ENCODE data around the gene GAREM1. TPM values are rescaled to one million over a fixed set of nuclear protein-coding genes. Genes with fewer than 3 reads are reported as not detected.
A peak's percentile ranks its signal among the peaks of the same experiment; 100 is the strongest.

The GAREM1 gene
- polyA plus RNA-seq, 1 of the 3 experiments (the other 2 are of a cell fraction) = 2.8 TPM

DNA sequence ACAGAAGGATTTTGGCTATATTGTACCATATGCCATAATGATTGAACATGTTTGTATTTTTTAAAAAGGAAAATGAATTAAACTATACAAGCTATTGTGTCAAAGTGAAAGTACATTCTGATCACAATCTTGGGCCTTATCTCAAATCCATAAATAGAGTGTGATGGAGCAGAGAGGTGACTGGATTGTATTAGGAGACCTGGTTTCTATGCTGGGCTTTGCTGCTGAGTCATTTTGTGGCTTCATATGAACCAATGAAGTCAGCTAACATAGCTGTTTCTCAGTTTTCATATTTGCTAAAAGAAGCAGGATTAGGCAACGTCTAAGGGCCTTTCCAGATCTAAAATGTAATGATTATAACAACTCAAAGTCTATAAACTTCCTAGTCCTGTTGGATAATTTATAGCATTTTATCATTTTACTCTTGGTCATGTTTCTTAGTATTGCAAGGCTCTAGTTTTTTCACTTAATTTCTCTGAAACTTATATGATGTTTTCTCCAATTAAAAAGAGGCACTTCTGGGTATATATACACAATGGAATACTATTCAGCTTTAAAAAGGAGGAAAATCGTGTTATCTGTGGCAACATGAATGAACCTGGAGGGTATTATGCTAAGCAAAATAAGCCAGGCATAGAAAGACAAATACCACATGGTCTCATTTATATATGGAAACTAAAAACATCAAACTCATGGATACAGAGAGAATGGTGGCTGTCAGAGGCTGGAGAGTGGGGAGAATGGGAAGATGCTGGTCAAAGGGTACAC lies 168.5 kb downstream of the GAREM1 start:
- Histone ChIP-seq H3K79me2 (ENCODE audit: insufficient read depth) (no peaks in the 10 kb centered on the region), H3K4me3 (ENCODE audit: low read depth in 2 of 2, low read length in 1 of 2) (no peak overlapping the region), H4K20me1 (ENCODE audit: insufficient read depth) (no peaks in the 10 kb centered on the region), H2AFZ (ENCODE audit: low read depth) (no peak overlapping the region), H3K4me2 (peak overlapping the region; percentile 8; the same call in 1 of the 2 replicates), H3K27ac (ENCODE audit: low read depth in 2 of 2, low read length in 1 of 2) (peak overlapping the region; percentile 72 to 86), H3K27me3 (ENCODE audit: insufficient read depth) (no peaks in the 10 kb centered on the region), H3K9ac (peak overlapping the region; percentile 20; the same call in 1 of the 2 replicates), H3K36me3 (replicated peaks in 1 of 2; ENCODE audit: control insufficient read depth in 1 of 2, insufficient read depth in 2 of 2, low read length in 1 of 2) (no peaks in the 10 kb centered on the region), H3K4me1 (ENCODE audit: control insufficient read depth in 1 of 2, insufficient read depth in 2 of 2, low read depth in 1 of 2, low read length in 1 of 2) (peaks cover 19 to 25% of the 10 kb centered on the region in 2 experiments), H3F3A (replicated peaks; ENCODE audit: insufficient read depth) (peaks cover 45% of the 10 kb centered on the region), H3K9me3 (no peaks in the 10 kb centered on the region), H3K9me2 (no peaks in the 10 kb centered on the region)
- ChIA-PET POLR2A (no interaction called here), CTCF (interaction anchor here (0.8 to 9.4 kb wide), 3 partner anchors 26 to 247 kb away, joined by 3 to 61 read pairs (median 5); partner anchors contain the start of gene GAREM1)
- TF ChIP-seq TEAD4 (IDR thresholded peaks at IDR 0.05; ENCODE audit: borderline replicate concordance, insufficient read depth) (peak; percentile 42; the same call in 1 of the 2 replicates), FOSL2 (IDR thresholded peaks at IDR 0.05; ENCODE audit: borderline replicate concordance, low read depth) (peak; percentile 80; the same call in 1 of the 2 replicates), FOXM1 (IDR thresholded peaks at IDR 0.05; ENCODE audit: low read depth) (no peak), ELF1 (IDR thresholded peaks at IDR 0.05) (no peak), SIN3A (IDR thresholded peaks at IDR 0.05; ENCODE audit: borderline replicate concordance, low read depth, low read length) (no peak), FOXJ3 (CRISPR knock-in tag; IDR thresholded peaks at IDR 0.05) (no peak), RCOR1 (IDR thresholded peaks at IDR 0.05; ENCODE audit: low read length) (0 out of 2 replicates have a peak, but pooled peaks have one; percentile 35), TAF1 (IDR thresholded peaks at IDR 0.05; ENCODE audit: borderline replicate concordance, low read depth, low read length) (no peak; the same call in 1 of the 2 replicates), GABPA (IDR thresholded peaks at IDR 0.05; ENCODE audit: low read depth) (no peak), POLR2AphosphoS5 (IDR thresholded peaks at IDR 0.05; ENCODE audit: low read depth, low read length) (peak; percentile 63; the same call in 1 of the 2 replicates), MXI1 (IDR thresholded peaks at IDR 0.05; ENCODE audit: low read depth, low read length) (no peak), CHD2 (IDR thresholded peaks at IDR 0.05; ENCODE audit: low read length, partially characterized antibody) (peak; percentile 53), TCF12 (IDR thresholded peaks at IDR 0.05) (peak; percentile 89), JUND (IDR thresholded peaks at IDR 0.05) (peak; percentile 69), MEF2A (IDR thresholded peaks at IDR 0.05; ENCODE audit: borderline replicate concordance, low read depth) (peak; percentile 97), GATA2 (CRISPR knock-in tag; IDR thresholded peaks at IDR 0.05) (peak; percentile 72), NFIC (IDR thresholded peaks at IDR 0.05; ENCODE audit: borderline replicate concordance) (0 out of 2 replicates have a peak, but pooled peaks have one; percentile 30), NRF1 (IDR thresholded peaks at IDR 0.05; ENCODE audit: low read depth, low read length) (no peak), EP300 (IDR thresholded peaks at IDR 0.05; ENCODE audit: borderline replicate concordance in 1 of 2, low read depth in 1 of 2, low read length in 1 of 2) (peak; percentile 74 to 80; a peak in 3 of 4 replicates), SMC3 (IDR thresholded peaks at IDR 0.05; ENCODE audit: low read depth, low read length) (no peak)
- TF ChIP-seq, protein P1, sequence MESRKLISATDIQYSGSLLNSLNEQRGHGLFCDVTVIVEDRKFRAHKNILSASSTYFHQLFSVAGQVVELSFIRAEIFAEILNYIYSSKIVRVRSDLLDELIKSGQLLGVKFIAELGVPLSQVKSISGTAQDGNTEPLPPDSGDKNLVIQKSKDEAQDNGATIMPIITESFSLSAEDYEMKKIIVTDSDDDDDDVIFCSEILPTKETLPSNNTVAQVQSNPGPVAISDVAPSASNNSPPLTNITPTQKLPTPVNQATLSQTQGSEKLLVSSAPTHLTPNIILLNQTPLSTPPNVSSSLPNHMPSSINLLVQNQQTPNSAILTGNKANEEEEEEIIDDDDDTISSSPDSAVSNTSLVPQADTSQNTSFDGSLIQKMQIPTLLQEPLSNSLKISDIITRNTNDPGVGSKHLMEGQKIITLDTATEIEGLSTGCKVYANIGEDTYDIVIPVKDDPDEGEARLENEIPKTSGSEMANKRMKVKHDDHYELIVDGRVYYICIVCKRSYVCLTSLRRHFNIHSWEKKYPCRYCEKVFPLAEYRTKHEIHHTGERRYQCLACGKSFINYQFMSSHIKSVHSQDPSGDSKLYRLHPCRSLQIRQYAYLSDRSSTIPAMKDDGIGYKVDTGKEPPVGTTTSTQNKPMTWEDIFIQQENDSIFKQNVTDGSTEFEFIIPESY (IDR thresholded peaks at IDR 0.05; ENCODE audit: borderline replicate concordance, low read depth) = no peak
- TF ChIP-seq, protein P2, sequence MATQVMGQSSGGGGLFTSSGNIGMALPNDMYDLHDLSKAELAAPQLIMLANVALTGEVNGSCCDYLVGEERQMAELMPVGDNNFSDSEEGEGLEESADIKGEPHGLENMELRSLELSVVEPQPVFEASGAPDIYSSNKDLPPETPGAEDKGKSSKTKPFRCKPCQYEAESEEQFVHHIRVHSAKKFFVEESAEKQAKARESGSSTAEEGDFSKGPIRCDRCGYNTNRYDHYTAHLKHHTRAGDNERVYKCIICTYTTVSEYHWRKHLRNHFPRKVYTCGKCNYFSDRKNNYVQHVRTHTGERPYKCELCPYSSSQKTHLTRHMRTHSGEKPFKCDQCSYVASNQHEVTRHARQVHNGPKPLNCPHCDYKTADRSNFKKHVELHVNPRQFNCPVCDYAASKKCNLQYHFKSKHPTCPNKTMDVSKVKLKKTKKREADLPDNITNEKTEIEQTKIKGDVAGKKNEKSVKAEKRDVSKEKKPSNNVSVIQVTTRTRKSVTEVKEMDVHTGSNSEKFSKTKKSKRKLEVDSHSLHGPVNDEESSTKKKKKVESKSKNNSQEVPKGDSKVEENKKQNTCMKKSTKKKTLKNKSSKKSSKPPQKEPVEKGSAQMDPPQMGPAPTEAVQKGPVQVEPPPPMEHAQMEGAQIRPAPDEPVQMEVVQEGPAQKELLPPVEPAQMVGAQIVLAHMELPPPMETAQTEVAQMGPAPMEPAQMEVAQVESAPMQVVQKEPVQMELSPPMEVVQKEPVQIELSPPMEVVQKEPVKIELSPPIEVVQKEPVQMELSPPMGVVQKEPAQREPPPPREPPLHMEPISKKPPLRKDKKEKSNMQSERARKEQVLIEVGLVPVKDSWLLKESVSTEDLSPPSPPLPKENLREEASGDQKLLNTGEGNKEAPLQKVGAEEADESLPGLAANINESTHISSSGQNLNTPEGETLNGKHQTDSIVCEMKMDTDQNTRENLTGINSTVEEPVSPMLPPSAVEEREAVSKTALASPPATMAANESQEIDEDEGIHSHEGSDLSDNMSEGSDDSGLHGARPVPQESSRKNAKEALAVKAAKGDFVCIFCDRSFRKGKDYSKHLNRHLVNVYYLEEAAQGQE (IDR thresholded peaks at IDR 0.05; ENCODE audit: low read depth, low read length) = no peak
- TF ChIP-seq, protein P3, sequence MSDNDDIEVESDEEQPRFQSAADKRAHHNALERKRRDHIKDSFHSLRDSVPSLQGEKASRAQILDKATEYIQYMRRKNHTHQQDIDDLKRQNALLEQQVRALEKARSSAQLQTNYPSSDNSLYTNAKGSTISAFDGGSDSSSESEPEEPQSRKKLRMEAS (IDR thresholded peaks at IDR 0.05; ENCODE audit: low read depth) = 0 out of 2 replicates have a peak, but pooled peaks have one; percentile 24
- TF ChIP-seq, protein P4, sequence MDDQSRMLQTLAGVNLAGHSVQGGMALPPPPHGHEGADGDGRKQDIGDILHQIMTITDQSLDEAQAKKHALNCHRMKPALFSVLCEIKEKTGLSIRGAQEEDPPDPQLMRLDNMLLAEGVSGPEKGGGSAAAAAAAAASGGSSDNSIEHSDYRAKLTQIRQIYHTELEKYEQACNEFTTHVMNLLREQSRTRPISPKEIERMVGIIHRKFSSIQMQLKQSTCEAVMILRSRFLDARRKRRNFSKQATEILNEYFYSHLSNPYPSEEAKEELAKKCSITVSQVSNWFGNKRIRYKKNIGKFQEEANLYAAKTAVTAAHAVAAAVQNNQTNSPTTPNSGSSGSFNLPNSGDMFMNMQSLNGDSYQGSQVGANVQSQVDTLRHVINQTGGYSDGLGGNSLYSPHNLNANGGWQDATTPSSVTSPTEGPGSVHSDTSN (IDR thresholded peaks at IDR 0.05) = peak; percentile 72
- TF ChIP-seq, protein P5, sequence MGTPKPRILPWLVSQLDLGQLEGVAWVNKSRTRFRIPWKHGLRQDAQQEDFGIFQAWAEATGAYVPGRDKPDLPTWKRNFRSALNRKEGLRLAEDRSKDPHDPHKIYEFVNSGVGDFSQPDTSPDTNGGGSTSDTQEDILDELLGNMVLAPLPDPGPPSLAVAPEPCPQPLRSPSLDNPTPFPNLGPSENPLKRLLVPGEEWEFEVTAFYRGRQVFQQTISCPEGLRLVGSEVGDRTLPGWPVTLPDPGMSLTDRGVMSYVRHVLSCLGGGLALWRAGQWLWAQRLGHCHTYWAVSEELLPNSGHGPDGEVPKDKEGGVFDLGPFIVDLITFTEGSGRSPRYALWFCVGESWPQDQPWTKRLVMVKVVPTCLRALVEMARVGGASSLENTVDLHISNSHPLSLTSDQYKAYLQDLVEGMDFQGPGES (IDR thresholded peaks at IDR 0.05; ENCODE audit: low read depth, low read length) = no peak
- WGBS (ENCODE audit: low lambda C conversion rate) = 20% methylated on average over 2 of the region's 2 CpGs
- peak; percentile 26 for DNase-seq
